GM12878 (cell line): ENCODE results near the gene SP110. TPM values are rescaled to one million over a fixed set of nuclear protein-coding genes. Genes with fewer than 3 reads are reported as not detected.

ENCODE experiments used
- ASH2L ChIP-seq: fragments of 300-600, 200-600 bp; sonication (generic); IDR thresholded peaks from 2 replicates; pipeline ENCODE4 v1.6.1; 2017; ENCODE audit warnings: low read depth, mild to moderate bottlenecking, borderline replicate concordance
- ATF2 ChIP-seq: IDR thresholded peaks from 2 replicates; pipeline ENCODE4 v1.6.1; 2012; ENCODE audit warnings: low read length, inconsistent platforms
- CHD1 ChIP-seq: IDR thresholded peaks from 2 replicates; pipeline ENCODE4 v1.6.1; 2012; ENCODE audit warnings: low read depth, low read length, improper control_type of control experiment
- CUX1 ChIP-seq: IDR thresholded peaks from 2 replicates; pipeline ENCODE4 v1.6.1; 2012; ENCODE audit warnings: improper control_type of control experiment, low read depth, low read length; ENCODE audit not compliant: insufficient replicate concordance
- FOXM1 ChIP-seq: IDR thresholded peaks from 2 replicates; pipeline ENCODE4 v1.6.1; 2012; ENCODE audit warnings: low read depth, mild to moderate bottlenecking, inconsistent platforms, low read length, moderate library complexity
- MLLT1 ChIP-seq: fragments of 450-650 bp; IDR thresholded peaks from 2 replicates; pipeline ENCODE4 v1.6.1; 2016; ENCODE audit warnings: mild to moderate bottlenecking
- MTA2 ChIP-seq: fragments of 450-650 bp; IDR thresholded peaks from 2 replicates; pipeline ENCODE4 v1.6.1; 2016; ENCODE audit warnings: low read depth, mild to moderate bottlenecking, moderate library complexity
- MYB ChIP-seq: fragments of 150-350 bp; IDR thresholded peaks from 2 replicates; pipeline ENCODE4 v1.6.1; 2014; ENCODE audit warnings: mild to moderate bottlenecking, low read depth, low read length, borderline replicate concordance
- NKRF ChIP-seq: fragments of 450-650 bp; conservative IDR thresholded peaks from 2 replicates; pipeline ENCODE4 v1.6.1; 2017; ENCODE audit warnings: mild to moderate bottlenecking, moderate library complexity
- PAX5 ChIP-seq: IDR thresholded peaks from 2 replicates; pipeline ENCODE4 v1.6.1; 2011; ENCODE audit warnings: low read depth, low read length, borderline replicate concordance
- USF1 ChIP-seq: IDR thresholded peaks from 2 replicates; pipeline ENCODE4 v1.6.1; 2011; ENCODE audit warnings: borderline replicate concordance, low read depth, mild to moderate bottlenecking, moderate library complexity, mixed read lengths, low read length; ENCODE audit not compliant: insufficient read depth; ENCODE audit errors: extremely low read length
- ZNF217 ChIP-seq: fragments of 450-650 bp; IDR thresholded peaks from 2 replicates; pipeline ENCODE4 v1.6.1; 2017; ENCODE audit warnings: antibody characterized with exemption, mild to moderate bottlenecking
- polyA plus RNA-seq, 11 experiments: library from polyadenylated mRNA; depleted of rRNA in 4 of 11; unstranded in 6 of 11; stranded (reverse) in 5 of 11; fragments of >200 nt; fragmentation: Nextera tagmentation in 4 of 11; fragmentation: Illumina TruSeq in 1 of 11; extraction: Ambion mirVana in 4 of 11; extraction: Trizol in 1 of 11; gene quantifications; 1 replicate in 1 of 11; 2 replicates in 10 of 11; pipeline versions ENCODE4 v1.2.1 to v1.2.3, GENCODE V29; 2011 to 2016; ENCODE audit warnings: inconsistent platforms in 2 of 11, missing spikeins in 2 of 11, low read depth in 1 of 11
- total RNA-seq, 4 experiments: library from RNA; depleted of rRNA in 3 of 4; stranded (reverse); fragments of >200 nt in 3 of 4; fragmentation: Illumina TruSeq in 1 of 4; extraction: Trizol in 1 of 4; gene quantifications; 2 replicates each; pipeline versions ENCODE4 v1.2.1 to v1.2.3, GENCODE V29; 2013 to 2021

Gene SP110
- total and polyA plus RNA-seq, 10 of the 15 experiments (the other 5 are each of a cell fraction or from before 2014, with no cell fraction given), result 81.2 to 149 (median 100) TPM

GRCh38 chr2:230162981-230163380, 56.8 kb downstream of the SP110 start (continued):
- no peak for TF ChIP-seq PAX5
- no peak for TF ChIP-seq CHD1
- no peak for TF ChIP-seq USF1
- no peak for TF ChIP-seq NKRF
- TF ChIP-seq FOXM1, result no peak
- TF ChIP-seq ZNF217, result no peak
- TF ChIP-seq MLLT1, result no peak
- TF ChIP-seq CUX1, result no peak
- TF ChIP-seq MTA2, result no peak
- TF ChIP-seq MYB, result no peak
- no peak for TF ChIP-seq ATF2
- no peak for TF ChIP-seq ASH2L
- TF ChIP-seq, all 136 proteins: peak for 0
